MM.1S (cell line): ENCODE results near the gene DNAI2.

Experiments used
- EZH2 ChIP-seq: fragments of 300-600 bp; sonication (generic); optimal IDR thresholded peaks from 2 replicates; pipeline ENCODE3; 2017; ENCODE audit warnings: low read depth, mild to moderate bottlenecking, antibody characterized with exemption, low read length, mixed read lengths
- TF ChIP-seq, protein P1 (sequence below): fragments of 300-600 bp; sonication (generic); IDR thresholded peaks from 2 replicates; pipeline ENCODE4 v1.5.1; 2016; ENCODE audit warnings: antibody characterized with exemption, low read length, mixed read lengths

DNA sequence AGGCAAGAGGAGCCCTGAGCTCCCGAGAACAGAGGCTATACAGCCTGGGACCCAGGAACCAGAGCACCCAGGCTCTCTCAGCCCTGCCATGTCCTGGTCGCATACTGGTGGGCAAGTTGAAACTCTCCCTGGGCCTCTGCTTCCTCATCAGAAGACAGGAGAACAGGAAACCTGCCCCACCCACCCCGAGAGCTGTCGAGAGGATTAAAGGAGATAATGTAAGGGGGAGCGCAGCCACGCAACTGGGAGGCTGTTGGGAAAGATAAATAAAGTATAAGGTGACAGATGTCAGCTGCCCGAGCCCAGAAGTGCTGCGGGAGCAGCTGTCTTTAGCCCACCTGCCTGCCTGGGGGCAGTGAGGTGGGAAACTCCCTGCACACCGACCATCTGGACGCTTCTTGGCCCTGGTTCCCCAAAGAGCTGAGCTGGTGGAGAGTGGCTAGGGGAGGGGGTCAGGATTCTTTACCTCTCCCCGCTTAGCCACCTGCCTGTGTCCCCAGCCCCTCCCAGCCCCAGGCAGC lies 58.8 kb downstream of the DNAI2 start:
- TF ChIP-seq, protein P1, sequence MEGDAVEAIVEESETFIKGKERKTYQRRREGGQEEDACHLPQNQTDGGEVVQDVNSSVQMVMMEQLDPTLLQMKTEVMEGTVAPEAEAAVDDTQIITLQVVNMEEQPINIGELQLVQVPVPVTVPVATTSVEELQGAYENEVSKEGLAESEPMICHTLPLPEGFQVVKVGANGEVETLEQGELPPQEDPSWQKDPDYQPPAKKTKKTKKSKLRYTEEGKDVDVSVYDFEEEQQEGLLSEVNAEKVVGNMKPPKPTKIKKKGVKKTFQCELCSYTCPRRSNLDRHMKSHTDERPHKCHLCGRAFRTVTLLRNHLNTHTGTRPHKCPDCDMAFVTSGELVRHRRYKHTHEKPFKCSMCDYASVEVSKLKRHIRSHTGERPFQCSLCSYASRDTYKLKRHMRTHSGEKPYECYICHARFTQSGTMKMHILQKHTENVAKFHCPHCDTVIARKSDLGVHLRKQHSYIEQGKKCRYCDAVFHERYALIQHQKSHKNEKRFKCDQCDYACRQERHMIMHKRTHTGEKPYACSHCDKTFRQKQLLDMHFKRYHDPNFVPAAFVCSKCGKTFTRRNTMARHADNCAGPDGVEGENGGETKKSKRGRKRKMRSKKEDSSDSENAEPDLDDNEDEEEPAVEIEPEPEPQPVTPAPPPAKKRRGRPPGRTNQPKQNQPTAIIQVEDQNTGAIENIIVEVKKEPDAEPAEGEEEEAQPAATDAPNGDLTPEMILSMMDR = no peak
- no peak for TF ChIP-seq EZH2
